Left ventricle myocardium inferior (tissue), 1 donor: ENCODE results near the gene BCL2L13. TPM values are rescaled to one million over a fixed set of nuclear protein-coding genes. Genes with fewer than 3 reads are reported as not detected.
"Not testable (repeated sequence)": the region's sequence is repeated elsewhere in the genome, so short reads cannot be mapped to it uniquely, and the experiment has no call there.

Experiments used
- DNase-seq: peaks from one replicate; pipeline ENCODE4 v3.0.0-alpha.2; 2020
- H3K27ac ChIP-seq: fragments of 200-600 bp; replicated peaks from 2 replicates; pipeline ENCODE4 v1.8.0; 2021
- H3K27me3 ChIP-seq: fragments of 200-600 bp; 2 replicates; pipeline ENCODE4 v1.8.0; 2021; ENCODE audit warnings: low read depth
- H3K36me3 ChIP-seq: fragments of 200-600 bp; 2 replicates; pipeline ENCODE4 v1.8.0; 2021
- H3K4me1 ChIP-seq: fragments of 200-600 bp; 2 replicates; pipeline ENCODE4 v1.8.0; 2021
- H3K4me3 ChIP-seq: fragments of 200-600 bp; 2 replicates; pipeline ENCODE4 v1.8.0; 2021; ENCODE audit warnings: mild to moderate bottlenecking, moderate library complexity
- H3K9me3 ChIP-seq: fragments of 200-600 bp; replicated peaks from 2 replicates; pipeline ENCODE4 v1.8.0; 2021
- CTCF ChIP-seq: fragments of 200-600 bp; IDR thresholded peaks from 2 replicates; pipeline ENCODE4 v1.8.0; 2021; ENCODE audit warnings: antibody characterized with exemption, mild to moderate bottlenecking, borderline replicate concordance
- intact Hi-C: fragments of 100-400 bp; cut with micrococcal nuclease; formaldehyde crosslinking; loops from one replicate; pipeline ENCODE4 v1.11.0; 2022
- total RNA-seq: library from RNA; stranded (reverse); fragmentation: NEBNext Ultra II Directional; extraction: Animal tissue kit (Norgen Biotek cat#: 25700); gene quantifications from one replicate; pipeline ENCODE4 v1.2.1, GENCODE V29; 2021
- donor health status: DM: no; HTN: yes; CAD: no; lungs with severe emphysema.

BCL2L13 gene
- total RNA-seq, 1 donor from 2014 or later: 111 TPM

- H3K4me3 ChIP-seq: no peak overlapping the region
- no peak for DNase-seq
- H3K36me3 ChIP-seq: no peaks in the 10 kb centered on the region
- H3K9me3 ChIP-seq: no peaks in the 10 kb centered on the region
- TF ChIP-seq CTCF: no peak
- H3K27me3 ChIP-seq: no peaks in the 10 kb centered on the region
- intact Hi-C loops: loop anchor here (10.0 kb wide), 1 partner anchor 60 kb away; no protein-coding TSS in a partner anchor
- peaks cover 24% of the 10 kb centered on the region for H3K4me1 ChIP-seq
- no peak overlapping the region for H3K27ac ChIP-seq
These were observed 3.9 kb upstream of the BCL2L13 start for GRCh38 chr22:17634696-17635095.

- DNase-seq, H3K36me3 ChIP-seq, H3K4me3 ChIP-seq, H3K9me3 ChIP-seq, H3K27me3 ChIP-seq: not testable (repeated sequence)
- intact Hi-C loops: loop anchor here (10.0 kb wide), 1 partner anchor 62 kb away; no protein-coding TSS in a partner anchor
- Histone ChIP-seq H3K27ac (peak overlapping the region; percentile 99), H3K4me1 (peaks cover 33% of the 10 kb centered on the region)
These were observed 1.7 kb upstream of the BCL2L13 start for GRCh38 chr22:17636850-17637249.

GRCh38 chr22:17637490-17638181, 921 bp upstream of the BCL2L13 start:
- DNase-seq: no peak
- H3K4me1 ChIP-seq: peaks cover 33% of the 10 kb centered on the region
- peak overlapping the region; percentile 93 for H3K4me3 ChIP-seq
- intact Hi-C loops: loop anchor here (10.0 kb wide), 1 partner anchor 63 kb away; no protein-coding TSS in a partner anchor
- no peaks in the 10 kb centered on the region for H3K27me3 ChIP-seq
- no peaks in the 10 kb centered on the region for H3K9me3 ChIP-seq
- no peak for TF ChIP-seq CTCF
- H3K36me3 ChIP-seq: no peaks in the 10 kb centered on the region
- H3K27ac ChIP-seq: peak overlapping the region; percentile 99

GRCh38 chr22:17638182-17638431, 450 bp upstream of the BCL2L13 start:
- H3K27ac ChIP-seq: peak overlapping the region; percentile 99
- no peaks in the 10 kb centered on the region for H3K36me3 ChIP-seq
- TF ChIP-seq CTCF: no peak
- DNase-seq: no peak
- H3K4me3 ChIP-seq: peak overlapping the region; percentile 93
- H3K4me1 ChIP-seq: peaks cover 33% of the 10 kb centered on the region
- intact Hi-C loops: loop anchor here (10.0 kb wide), 1 partner anchor 63 kb away; no protein-coding TSS in a partner anchor
- H3K27me3 ChIP-seq: no peaks in the 10 kb centered on the region
- no peaks in the 10 kb centered on the region for H3K9me3 ChIP-seq

GRCh38 chr22:17639247-17639741, 737 bp downstream of the BCL2L13 start:
- Histone ChIP-seq H3K36me3 (no peaks in the 10 kb centered on the region), H3K27ac (peak overlapping the region; percentile 99), H3K9me3 (no peaks in the 10 kb centered on the region), H3K27me3 (no peaks in the 10 kb centered on the region), H3K4me3 (peak overlapping the region; percentile 93), H3K4me1 (peaks cover 33% of the 10 kb centered on the region)
- TF ChIP-seq CTCF: no peak
- intact Hi-C loops: loop anchor here (10.0 kb wide), 1 partner anchor 64 kb away; no protein-coding TSS in a partner anchor
- DNase-seq: no peak

GRCh38 chr22:17641269-17641668, 2.7 kb downstream of the BCL2L13 start:
- H3K4me3 ChIP-seq: no peak overlapping the region
- peaks cover 38% of the 10 kb centered on the region for H3K4me1 ChIP-seq
- H3K27me3 ChIP-seq: no peaks in the 10 kb centered on the region
- DNase-seq: no peak
- no peaks in the 10 kb centered on the region for H3K9me3 ChIP-seq
- TF ChIP-seq CTCF: no peak
- intact Hi-C loops: no loop called here
- no peaks in the 10 kb centered on the region for H3K36me3 ChIP-seq
- no peak overlapping the region for H3K27ac ChIP-seq

GRCh38 chr22:17642357-17642756, 3.8 kb downstream of the BCL2L13 start:
- H3K36me3 ChIP-seq, H3K27ac ChIP-seq, H3K4me3 ChIP-seq, intact Hi-C loops, H3K27me3 ChIP-seq, H3K9me3 ChIP-seq, DNase-seq: not testable (repeated sequence)
- peaks cover 37% of the 10 kb centered on the region for H3K4me1 ChIP-seq
